Nephron progenitor cell (in vitro differentiated cells): Measurements from ENCODE around the gene GRIP1.
"Not testable (repeated sequence)": the region's sequence is repeated elsewhere in the genome, so short reads cannot be mapped to it uniquely, and the experiment has no call there.

Experiments
- DNase-seq: peaks from one replicate; pipeline ENCODE4 v3.0.0; 2021
- H3K27ac Mint-ChIP-seq: 2 replicates; pipeline ENCODE4 v1.8.0; 2021; ENCODE audit warnings: mild to moderate bottlenecking, moderate library complexity, mixed read lengths
- H3K27me3 Mint-ChIP-seq: 2 replicates; pipeline ENCODE4 v1.8.0; 2021; ENCODE audit warnings: mild to moderate bottlenecking, low read depth, mixed read lengths; ENCODE audit not compliant: poor library complexity
- H3K36me3 Mint-ChIP-seq: 2 replicates; pipeline ENCODE4 v1.8.0; 2021; ENCODE audit warnings: low read depth, mixed read lengths
- H3K4me1 Mint-ChIP-seq: 2 replicates; pipeline ENCODE4 v1.8.0; 2021; ENCODE audit warnings: mixed read lengths
- H3K4me3 Mint-ChIP-seq: 2 replicates; pipeline ENCODE4 v1.8.0; 2021; ENCODE audit warnings: mild to moderate bottlenecking, moderate library complexity, mixed read lengths
- H3K9me3 Mint-ChIP-seq: 2 replicates; pipeline ENCODE4 v1.8.0; 2021; ENCODE audit warnings: mild to moderate bottlenecking, moderate library complexity, mixed read lengths
- TF ChIP-seq, protein P1 (sequence below): fragments of 200-600 bp; sonication (generic); IDR thresholded peaks from 2 replicates; pipeline ENCODE4 v1.5.0; 2021; ENCODE audit warnings: antibody characterized with exemption

GRIP1 gene

DNA sequence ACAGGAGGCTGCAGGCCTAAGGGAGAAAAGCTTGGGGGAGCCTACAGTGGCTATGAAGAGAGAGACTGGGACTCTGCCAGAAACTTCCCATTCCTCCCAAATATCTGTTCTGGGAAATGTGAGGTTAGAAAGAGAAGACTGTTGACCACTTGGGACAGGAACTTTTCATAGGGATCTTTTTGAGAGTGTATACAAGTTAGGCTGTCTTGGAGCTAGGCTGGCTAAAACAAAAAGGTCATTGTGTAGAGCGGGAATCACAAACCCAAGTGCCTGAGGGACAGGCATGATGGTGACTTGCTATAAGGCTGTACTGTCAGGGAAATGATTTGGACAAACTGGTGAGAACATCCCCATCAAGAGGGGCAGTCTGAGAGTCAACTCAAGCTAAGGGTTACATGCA, 175.1 kb downstream of the GRIP1 start:
- Mint-ChIP-seq H3K36me3 (no peaks in the 10 kb centered on the region), H3K4me1 (peaks cover 5% of the 10 kb centered on the region), H3K4me3 (no peak overlapping the region)

DNA sequence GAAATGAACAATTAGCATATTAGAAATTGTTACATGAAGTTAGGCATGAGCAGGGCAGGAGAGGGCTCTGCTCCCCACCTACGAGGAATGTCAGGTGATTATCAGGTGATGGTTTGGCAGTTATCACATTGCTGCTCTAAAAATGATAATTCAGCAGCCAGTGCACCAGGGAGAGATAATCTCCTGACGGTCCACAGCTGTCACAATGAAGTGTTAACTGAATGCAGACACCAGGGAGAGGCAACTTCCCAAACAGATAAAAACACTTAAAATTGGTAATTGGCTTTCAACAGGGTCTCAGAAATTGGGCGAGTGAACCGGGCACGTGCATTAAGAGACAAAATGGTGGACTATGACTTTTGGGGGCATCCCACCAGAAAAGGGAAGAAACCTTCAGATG, 176.0 kb downstream of the GRIP1 start:
- no peak overlapping the region for H3K27ac Mint-ChIP-seq
- TF ChIP-seq, protein P1, sequence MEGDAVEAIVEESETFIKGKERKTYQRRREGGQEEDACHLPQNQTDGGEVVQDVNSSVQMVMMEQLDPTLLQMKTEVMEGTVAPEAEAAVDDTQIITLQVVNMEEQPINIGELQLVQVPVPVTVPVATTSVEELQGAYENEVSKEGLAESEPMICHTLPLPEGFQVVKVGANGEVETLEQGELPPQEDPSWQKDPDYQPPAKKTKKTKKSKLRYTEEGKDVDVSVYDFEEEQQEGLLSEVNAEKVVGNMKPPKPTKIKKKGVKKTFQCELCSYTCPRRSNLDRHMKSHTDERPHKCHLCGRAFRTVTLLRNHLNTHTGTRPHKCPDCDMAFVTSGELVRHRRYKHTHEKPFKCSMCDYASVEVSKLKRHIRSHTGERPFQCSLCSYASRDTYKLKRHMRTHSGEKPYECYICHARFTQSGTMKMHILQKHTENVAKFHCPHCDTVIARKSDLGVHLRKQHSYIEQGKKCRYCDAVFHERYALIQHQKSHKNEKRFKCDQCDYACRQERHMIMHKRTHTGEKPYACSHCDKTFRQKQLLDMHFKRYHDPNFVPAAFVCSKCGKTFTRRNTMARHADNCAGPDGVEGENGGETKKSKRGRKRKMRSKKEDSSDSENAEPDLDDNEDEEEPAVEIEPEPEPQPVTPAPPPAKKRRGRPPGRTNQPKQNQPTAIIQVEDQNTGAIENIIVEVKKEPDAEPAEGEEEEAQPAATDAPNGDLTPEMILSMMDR = no peak
- peaks cover 14% of the 10 kb centered on the region for H3K9me3 Mint-ChIP-seq

More for the DNA sequence above, 175.1 kb downstream of the GRIP1 start:
- H3K27me3 Mint-ChIP-seq = no peaks in the 10 kb centered on the region
- H3K27ac Mint-ChIP-seq = no peak overlapping the region
- peaks cover 14% of the 10 kb centered on the region for H3K9me3 Mint-ChIP-seq
- DNase-seq = no peak
- TF ChIP-seq, protein P1 = no peak

DNA sequence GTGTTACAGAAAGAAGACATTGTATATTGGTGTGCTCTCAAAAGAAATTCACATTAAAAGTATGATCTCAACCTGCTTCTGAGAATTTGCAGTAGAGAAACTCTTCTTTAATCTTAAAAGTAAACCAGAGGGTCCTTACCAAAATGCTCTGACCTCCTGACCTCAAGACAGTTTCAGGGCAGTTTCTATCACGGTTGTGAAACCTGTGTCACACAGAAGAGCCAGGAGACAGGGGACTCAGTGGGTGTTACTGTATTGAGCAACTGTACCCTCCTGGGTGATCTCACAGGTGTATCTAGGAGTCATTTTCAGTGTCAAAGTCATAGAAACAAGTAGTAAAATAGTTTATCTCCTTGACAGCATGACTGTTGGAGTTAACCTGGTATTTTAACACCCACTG, 178.0 kb downstream of the GRIP1 start:
- Mint-ChIP-seq H3K36me3 (no peaks in the 10 kb centered on the region), H3K4me3 (no peak overlapping the region), H3K9me3 (peaks cover 8% of the 10 kb centered on the region), H3K27me3 (peaks cover 10% of the 10 kb centered on the region), H3K4me1 (peaks cover 5% of the 10 kb centered on the region), H3K27ac (no peak overlapping the region)
- TF ChIP-seq, protein P1 = no peak
- no peak for DNase-seq

More for the DNA sequence above, 176.0 kb downstream of the GRIP1 start:
- Mint-ChIP-seq H3K4me1 (peaks cover 5% of the 10 kb centered on the region), H3K36me3 (no peaks in the 10 kb centered on the region), H3K27me3 (no peaks in the 10 kb centered on the region), H3K4me3 (no peak overlapping the region)
- DNase-seq = no peak

DNA sequence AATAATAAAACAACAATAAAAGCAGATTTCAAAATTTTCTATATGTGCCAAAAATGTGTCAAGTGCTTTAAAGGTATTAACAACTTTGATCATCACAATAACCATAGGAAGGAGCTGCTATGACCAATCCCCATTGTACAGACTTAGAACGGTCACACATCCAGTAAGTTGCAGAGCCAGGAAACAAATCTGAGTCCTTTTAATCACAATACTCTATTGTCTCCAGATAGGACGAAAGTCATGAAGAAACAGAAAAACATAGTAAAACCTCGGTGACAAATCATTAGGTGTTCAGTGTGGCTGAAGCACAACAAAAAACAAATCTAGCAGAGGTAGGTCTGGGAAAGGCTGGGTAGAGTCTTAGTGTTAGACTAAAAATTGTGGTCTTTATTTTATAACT, 178.8 kb downstream of the GRIP1 start:
- Mint-ChIP-seq H3K9me3 (peaks cover 3% of the 10 kb centered on the region), H3K4me3 (no peak overlapping the region), H3K27me3 (peaks cover 12% of the 10 kb centered on the region), H3K27ac (peak overlapping the region; percentile 2), H3K36me3 (no peaks in the 10 kb centered on the region), H3K4me1 (peaks cover 5% of the 10 kb centered on the region)
- no peak for DNase-seq
- TF ChIP-seq, protein P1 = no peak

DNA sequence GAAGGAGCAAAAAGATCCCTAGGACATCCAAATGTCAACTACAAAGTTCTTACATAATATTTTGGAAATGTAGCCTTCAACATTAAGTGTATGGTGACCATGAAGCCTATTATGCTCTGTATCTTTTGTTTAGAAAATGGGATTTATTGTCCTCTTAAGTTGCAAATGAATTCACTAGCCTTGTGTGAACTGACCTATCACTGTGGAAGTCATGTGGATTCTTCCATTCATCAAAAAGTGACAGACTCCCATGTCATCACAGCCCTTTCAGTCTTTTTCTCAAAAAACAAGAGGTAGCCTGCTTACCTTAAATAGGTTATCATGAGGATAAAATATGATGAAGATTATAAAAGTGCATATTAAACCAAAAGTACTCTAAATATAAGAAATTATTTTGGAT, 179.9 kb downstream of the GRIP1 start:
- Mint-ChIP-seq H3K4me1 (peaks cover 5% of the 10 kb centered on the region), H3K4me3 (no peak overlapping the region), H3K36me3 (no peaks in the 10 kb centered on the region), H3K27ac (no peak overlapping the region), H3K9me3 (no peaks in the 10 kb centered on the region), H3K27me3 (peaks cover 12% of the 10 kb centered on the region)
- no peak for DNase-seq
- TF ChIP-seq, protein P1 = no peak

DNA sequence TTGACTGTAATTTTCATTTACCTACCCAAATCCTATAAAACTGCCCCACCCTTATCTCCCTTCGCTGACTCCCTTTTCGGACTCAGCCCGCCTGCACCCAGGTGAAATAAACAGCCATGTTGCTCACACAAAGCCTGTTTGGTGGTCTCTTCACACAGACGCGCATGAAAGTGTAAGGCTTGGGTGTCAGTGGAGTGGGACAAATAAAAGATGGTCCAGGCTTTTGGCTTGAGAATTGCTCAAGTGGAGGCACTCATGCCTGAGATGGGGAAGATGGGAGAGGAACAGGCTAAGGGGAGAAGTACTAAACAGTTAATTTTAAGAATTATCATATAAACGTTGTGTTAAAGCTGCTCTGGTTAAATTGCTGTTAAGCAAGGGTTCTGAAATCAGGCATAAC, 180.8 kb downstream of the GRIP1 start:
- peaks cover 12% of the 10 kb centered on the region for H3K27me3 Mint-ChIP-seq
- H3K4me3 Mint-ChIP-seq, H3K4me1 Mint-ChIP-seq, DNase-seq, H3K36me3 Mint-ChIP-seq, H3K27ac Mint-ChIP-seq, H3K9me3 Mint-ChIP-seq: not testable (repeated sequence)
